GM10266 (cell line): ENCODE results near the gene STX10.

ENCODE experiments used
- DNase-seq: peaks from one replicate; pipeline ENCODE4 v3.0.0; 2012; ENCODE audit errors: extremely low spot score
- CTCF ChIP-seq: IDR thresholded peaks from 2 replicates; pipeline ENCODE4 v1.5.1; 2012; ENCODE audit warnings: mild to moderate bottlenecking, low read depth; ENCODE audit not compliant: control insufficient read depth, insufficient read depth; ENCODE audit errors: missing control alignments

The STX10 gene

GRCh38 chr19:13155472-13156359, 5.5 kb upstream of the STX10 start:
- peak; percentile 73 for DNase-seq
- TF ChIP-seq CTCF, result no peak

- peak; percentile 43 for TF ChIP-seq CTCF
- peak; percentile 80 for DNase-seq
These were observed 4.8 kb upstream of the STX10 start for GRCh38 chr19:13154911-13155471.

- peak; percentile 66 for DNase-seq
- TF ChIP-seq CTCF, result no peak
These were observed 4.1 kb upstream of the STX10 start for GRCh38 chr19:13154241-13154778.

- TF ChIP-seq CTCF, result peak; percentile 20
- DNase-seq, result no peak
These were observed 3.5 kb upstream of the STX10 start for GRCh38 chr19:13153569-13154240.

- peak; percentile 25 for TF ChIP-seq CTCF
- peak; percentile 95 for DNase-seq
These were observed 2.9 kb upstream of the STX10 start for GRCh38 chr19:13152974-13153568.

GRCh38 chr19:13152356-13152973, 2.3 kb upstream of the STX10 start:
- no peak for TF ChIP-seq CTCF
- DNase-seq, result no peak
